ENCODE data around the gene GNG4. TPM values are rescaled to one million over a fixed set of nuclear protein-coding genes. Genes with fewer than 3 reads are reported as not detected.

GNG4 gene
- total RNA-seq, 2 donors from 2014 or later = not detected

DNA sequence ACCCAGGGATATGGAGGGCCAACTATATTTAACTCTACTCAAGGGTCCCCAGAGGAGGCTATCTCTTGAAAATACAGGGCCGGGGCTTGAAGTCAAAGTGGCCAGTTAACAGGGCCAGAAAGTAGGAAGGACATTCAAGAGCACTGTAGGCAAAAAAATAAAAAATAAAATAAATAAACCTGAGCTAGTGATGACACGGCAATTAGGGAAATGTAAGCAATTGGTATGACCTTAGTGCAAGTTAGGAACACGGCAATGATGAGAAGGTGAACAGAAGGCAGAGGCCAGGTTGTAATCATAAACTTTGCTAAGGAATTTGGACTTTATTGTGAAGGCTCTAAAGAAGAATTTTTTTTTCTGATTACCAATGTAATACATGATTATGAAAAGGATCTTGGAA, 142.0 kb downstream of the GNG4 start:
- DNase-seq (ENCODE audit: low spot score) = no peak

DNA sequence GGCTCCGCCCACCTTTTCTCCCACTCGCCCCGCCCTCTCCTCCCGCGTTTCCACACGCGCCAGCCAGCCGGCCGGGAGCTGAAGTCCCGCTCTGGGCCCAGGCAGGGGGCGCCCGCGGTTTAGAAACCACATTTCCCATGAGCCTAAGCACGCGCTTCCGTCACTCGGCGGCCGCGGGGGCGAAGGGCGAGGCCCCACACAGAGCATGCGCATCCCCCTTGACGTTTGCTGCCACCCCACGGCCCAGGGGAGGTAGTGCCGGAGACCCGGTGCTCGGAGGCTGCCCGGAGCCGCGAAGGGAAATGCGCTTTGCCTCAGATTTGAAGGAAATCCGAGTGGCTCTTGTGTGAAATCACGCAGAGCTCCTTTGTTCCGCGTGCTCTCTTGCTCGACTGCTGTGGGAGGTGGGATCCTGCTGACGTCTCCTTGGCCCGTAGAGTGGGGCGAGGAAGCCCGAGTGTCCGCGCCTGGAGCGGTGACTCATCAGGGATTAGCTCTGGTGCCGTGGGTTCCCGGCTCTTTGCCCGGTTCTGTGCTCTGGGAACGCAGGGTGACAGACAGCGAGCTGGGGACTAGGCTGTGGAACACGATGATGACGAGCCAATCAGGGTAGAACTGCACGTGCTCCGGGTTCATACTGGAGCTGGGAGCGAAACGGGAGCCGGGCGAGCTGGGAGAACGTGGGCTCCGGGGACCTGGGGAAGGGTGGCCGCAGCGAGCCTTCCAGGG, 144.9 kb downstream of the GNG4 start:
- Histone ChIP-seq H3K4me1 (peaks cover 0 to 20% of the 10 kb centered on the region in 2 donors), H3K9me3 (no peaks in the 10 kb centered on the region), H3K4me3 (peak overlapping the region; percentile 86 to 88), H3K27me3 (no peaks in the 10 kb centered on the region), H3K36me3 (no peaks in the 10 kb centered on the region), H3K27ac (peak overlapping the region; percentile 98 to 100)
- DNase-seq (ENCODE audit: low spot score) = peak; percentile 99
- TF ChIP-seq, protein P1, sequence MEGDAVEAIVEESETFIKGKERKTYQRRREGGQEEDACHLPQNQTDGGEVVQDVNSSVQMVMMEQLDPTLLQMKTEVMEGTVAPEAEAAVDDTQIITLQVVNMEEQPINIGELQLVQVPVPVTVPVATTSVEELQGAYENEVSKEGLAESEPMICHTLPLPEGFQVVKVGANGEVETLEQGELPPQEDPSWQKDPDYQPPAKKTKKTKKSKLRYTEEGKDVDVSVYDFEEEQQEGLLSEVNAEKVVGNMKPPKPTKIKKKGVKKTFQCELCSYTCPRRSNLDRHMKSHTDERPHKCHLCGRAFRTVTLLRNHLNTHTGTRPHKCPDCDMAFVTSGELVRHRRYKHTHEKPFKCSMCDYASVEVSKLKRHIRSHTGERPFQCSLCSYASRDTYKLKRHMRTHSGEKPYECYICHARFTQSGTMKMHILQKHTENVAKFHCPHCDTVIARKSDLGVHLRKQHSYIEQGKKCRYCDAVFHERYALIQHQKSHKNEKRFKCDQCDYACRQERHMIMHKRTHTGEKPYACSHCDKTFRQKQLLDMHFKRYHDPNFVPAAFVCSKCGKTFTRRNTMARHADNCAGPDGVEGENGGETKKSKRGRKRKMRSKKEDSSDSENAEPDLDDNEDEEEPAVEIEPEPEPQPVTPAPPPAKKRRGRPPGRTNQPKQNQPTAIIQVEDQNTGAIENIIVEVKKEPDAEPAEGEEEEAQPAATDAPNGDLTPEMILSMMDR (IDR thresholded peaks at IDR 0.05) = peak; percentile 82 to 91

More for the DNA sequence above, 142.0 kb downstream of the GNG4 start:
- H3K27me3 ChIP-seq = no peaks in the 10 kb centered on the region
- no peaks in the 10 kb centered on the region for H3K36me3 ChIP-seq
- H3K27ac ChIP-seq = no peak overlapping the region
- H3K4me3 ChIP-seq = no peak overlapping the region
- TF ChIP-seq, protein P1 (IDR thresholded peaks at IDR 0.05) = no peak
- peaks cover 0 to 12% of the 10 kb centered on the region in 2 donors for H3K4me1 ChIP-seq
- H3K9me3 ChIP-seq = no peaks in the 10 kb centered on the region

DNA sequence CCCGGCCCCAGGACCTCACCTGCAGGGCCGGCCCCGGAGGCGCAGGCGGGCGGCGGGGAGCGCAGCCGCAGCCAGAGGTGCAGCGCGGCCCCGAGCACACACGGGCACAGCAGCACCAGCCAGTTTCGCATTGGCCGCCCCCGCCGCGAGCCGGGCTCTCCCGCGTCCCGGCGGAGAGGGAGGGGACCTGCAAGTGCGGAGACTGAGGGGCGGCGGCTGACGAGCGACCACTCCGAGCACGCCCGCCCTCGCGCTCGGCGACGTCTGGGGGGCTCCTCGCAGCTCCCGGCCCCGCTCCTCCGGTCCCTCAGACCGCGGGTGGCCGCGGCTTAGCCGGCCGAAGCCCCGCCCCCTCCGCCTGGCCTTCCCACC, 145.5 kb downstream of the GNG4 start, which contains the start of gene B3GALNT2:
TSS of gene B3GALNT2 (minus strand) at position 331 of the 372 bp plus-strand sequence. CDS start at position 131, 200 bp downstream.
- Histone ChIP-seq H3K27me3 (no peaks in the 10 kb centered on the region), H3K9me3 (no peaks in the 10 kb centered on the region), H3K4me1 (peaks cover 0 to 20% of the 10 kb centered on the region in 2 donors), H3K27ac (peak within 1 kb of the TSS; percentile 98 to 100), H3K4me3 (peak within 1 kb of the TSS; percentile 86 to 88), H3K36me3 (no peaks in the 10 kb centered on the region)
- TF ChIP-seq, protein P1 (IDR thresholded peaks at IDR 0.05) = no peak
- DNase-seq (ENCODE audit: low spot score) = peak; percentile 62

DNA sequence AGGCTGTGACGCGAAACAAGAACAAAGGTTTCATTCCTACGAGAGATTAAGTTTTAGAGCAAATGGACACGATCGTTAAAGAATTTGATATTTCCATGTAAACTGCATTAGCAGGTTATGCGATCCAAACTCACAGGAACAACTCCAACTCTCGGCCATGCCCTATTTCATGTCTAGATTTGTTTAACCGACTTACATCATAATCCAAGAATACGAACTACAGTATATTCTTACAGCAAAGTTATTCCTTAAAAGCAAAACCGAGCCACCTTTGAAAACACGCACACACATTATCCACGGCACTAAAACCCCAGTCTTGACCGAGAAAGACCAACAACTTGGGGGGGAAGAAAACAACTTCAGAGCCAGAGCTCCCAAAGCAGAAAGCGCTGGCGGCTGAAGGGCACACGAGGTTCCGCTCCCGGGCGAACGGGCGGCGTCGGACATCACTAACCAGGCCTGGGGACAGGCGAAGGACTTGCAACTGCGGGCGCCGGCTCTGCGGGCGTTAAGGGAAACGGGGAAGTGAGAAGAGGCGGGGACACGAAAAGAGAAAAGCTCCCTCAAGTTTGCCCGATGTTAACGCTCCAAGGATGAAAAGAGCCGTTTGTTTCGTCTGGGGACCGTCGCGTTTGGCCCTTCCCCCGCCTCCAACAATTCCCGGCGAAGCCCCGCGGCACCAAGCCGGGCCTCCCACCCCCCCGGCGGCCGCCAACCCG, 146.0 kb downstream of the GNG4 start:
- peak overlapping the region; percentile 98 to 100 for H3K27ac ChIP-seq
- peaks cover 0 to 20% of the 10 kb centered on the region in 2 donors for H3K4me1 ChIP-seq
- H3K4me3 ChIP-seq = peak overlapping the region; percentile 86 to 88
- no peaks in the 10 kb centered on the region for H3K36me3 ChIP-seq
- peak; percentile 66 for DNase-seq (ENCODE audit: low spot score)
- no peaks in the 10 kb centered on the region for H3K9me3 ChIP-seq
- TF ChIP-seq, protein P1 (IDR thresholded peaks at IDR 0.05) = no peak
- no peaks in the 10 kb centered on the region for H3K27me3 ChIP-seq

DNA sequence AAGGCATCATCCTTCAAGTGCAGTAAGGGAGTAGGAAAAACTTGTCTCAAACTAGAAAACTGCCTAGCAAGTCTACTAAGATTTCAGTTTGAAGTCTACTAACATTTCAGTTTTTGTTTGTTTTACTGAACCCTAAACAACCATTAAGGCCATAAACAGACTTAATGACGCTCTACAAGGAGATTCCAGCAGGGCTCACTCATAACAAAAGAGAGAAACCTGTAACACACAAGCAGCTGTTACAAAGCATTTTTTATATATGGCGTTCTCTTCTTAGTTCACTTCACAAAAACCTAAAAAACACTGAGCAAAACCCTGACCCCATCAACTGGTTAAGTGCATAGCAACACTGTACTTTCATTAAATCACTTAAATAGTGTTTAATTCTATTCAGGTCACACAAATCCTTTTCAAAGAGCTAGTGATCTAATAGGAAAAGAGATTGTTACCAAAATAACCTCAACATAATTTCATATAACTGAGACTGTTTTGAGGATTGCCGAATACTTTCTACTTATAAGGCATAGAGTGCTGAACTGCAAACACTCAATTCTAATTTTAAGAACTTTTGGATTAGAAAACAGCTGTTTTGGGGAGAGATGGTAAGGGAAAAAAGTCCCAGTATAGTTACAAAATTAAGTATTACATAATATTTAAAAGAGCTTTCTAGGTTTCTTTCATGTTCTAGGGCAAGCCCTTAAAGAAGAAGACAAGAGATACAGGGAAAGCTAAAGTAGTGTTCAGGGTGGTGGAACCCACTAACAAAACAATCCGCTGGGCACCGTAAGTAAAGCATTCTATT, 146.8 kb downstream of the GNG4 start:
- H3K4me1 ChIP-seq = peaks cover 0 to 20% of the 10 kb centered on the region in 2 donors
- no peaks in the 10 kb centered on the region for H3K27me3 ChIP-seq
- TF ChIP-seq, protein P1 (IDR thresholded peaks at IDR 0.05) = no peak
- H3K36me3 ChIP-seq = no peaks in the 10 kb centered on the region
- DNase-seq (ENCODE audit: low spot score) = no peak
- H3K27ac ChIP-seq = peak overlapping the region; percentile 98 to 100
- no peaks in the 10 kb centered on the region for H3K9me3 ChIP-seq
- H3K4me3 ChIP-seq = peak overlapping the region; percentile 86 to 88

Data from right atrium auricular region (tissue), 2 donors.